GM18498 (cell line): ENCODE measurements around the gene ADGRD2.
A peak's percentile ranks its signal among the peaks of the same experiment; 100 is the strongest.

Source experiments
- ATAC-seq: cut with Tn5 transposase; IDR thresholded peaks from one replicate; pipeline ENCODE4 v1.9.1; 2021; ENCODE audit warnings: mild to moderate bottlenecking, moderate library complexity; ENCODE audit not compliant: unreplicated experiment

Gene ADGRD2

DNA sequence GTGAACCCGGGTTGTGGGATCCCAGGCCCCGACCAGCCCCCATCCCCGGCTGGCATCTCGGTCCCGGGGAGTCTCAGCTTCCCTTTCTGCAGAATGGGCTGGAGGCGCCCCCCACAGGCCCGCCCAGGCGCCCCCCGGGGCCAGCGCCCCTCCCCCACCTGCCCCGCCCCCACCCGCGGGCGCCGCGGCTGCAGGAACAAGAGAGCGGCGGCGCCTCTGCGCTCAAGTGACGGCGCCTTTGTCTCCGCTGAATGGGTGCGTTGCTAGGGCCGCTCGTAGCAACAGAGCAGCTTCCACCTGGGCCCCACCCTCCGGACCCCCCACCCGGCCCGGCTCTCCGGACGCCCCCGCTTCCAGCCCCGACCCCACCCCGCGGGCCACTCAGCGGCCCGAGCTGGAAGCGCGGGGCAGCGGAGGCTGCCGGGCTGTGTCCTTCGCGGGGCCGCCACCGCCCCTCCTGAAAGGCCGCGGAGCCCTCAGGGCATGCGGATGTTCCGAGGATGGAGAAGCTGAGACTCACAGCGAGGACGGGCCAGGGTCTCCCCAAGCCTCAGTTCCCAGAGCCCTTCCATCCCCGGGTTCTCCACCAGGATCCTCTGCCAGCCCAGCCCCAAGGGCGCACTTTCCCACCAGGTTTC is 27.5 kb downstream of the ADGRD2 start:
- no peak for ATAC-seq

GRCh38 chr9:124478354-124478753 is 28.1 kb downstream of the ADGRD2 start:
- ATAC-seq, result no peak

GRCh38 chr9:124479371-124479770 is 29.1 kb downstream of the ADGRD2 start:
- no peak for ATAC-seq

DNA sequence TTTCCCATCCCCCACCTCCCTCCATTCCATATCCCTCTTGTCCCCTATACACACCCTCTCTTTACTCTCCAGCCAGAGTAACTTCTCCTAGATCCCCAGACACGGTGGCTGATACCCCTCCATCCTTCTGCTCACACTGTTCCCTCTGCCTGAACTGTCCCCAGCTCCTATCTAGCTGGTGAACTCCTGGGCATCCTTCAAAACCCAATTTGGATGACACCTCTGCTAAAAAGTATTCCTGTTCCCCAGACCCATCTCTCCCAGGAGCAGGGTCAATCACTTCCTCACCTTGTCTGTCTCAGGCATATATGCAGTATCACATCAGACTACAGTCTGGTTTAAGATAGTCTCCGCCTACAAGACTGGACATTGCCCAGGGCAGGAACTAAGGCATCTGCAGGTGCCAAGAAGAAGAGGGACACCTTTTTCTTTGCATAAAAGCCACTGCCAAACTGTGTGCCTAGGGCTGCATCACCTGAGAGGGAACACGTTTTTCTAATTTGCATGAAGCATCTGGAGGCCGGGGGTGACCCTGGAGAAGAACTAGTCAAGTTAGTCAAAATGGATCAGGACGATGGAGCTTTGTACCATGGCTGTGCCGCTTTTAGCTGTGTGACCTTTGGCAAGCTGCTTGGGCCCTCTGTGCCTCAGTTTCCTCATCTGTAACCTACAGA is 29.8 kb downstream of the ADGRD2 start:
- no peak for ATAC-seq

- no peak for ATAC-seq
Observed at GRCh38 chr9:124480621-124480981, 30.4 kb downstream of the ADGRD2 start.

- ATAC-seq, result no peak
Observed at GRCh38 chr9:124481115-124481514, 30.9 kb downstream of the ADGRD2 start.

DNA sequence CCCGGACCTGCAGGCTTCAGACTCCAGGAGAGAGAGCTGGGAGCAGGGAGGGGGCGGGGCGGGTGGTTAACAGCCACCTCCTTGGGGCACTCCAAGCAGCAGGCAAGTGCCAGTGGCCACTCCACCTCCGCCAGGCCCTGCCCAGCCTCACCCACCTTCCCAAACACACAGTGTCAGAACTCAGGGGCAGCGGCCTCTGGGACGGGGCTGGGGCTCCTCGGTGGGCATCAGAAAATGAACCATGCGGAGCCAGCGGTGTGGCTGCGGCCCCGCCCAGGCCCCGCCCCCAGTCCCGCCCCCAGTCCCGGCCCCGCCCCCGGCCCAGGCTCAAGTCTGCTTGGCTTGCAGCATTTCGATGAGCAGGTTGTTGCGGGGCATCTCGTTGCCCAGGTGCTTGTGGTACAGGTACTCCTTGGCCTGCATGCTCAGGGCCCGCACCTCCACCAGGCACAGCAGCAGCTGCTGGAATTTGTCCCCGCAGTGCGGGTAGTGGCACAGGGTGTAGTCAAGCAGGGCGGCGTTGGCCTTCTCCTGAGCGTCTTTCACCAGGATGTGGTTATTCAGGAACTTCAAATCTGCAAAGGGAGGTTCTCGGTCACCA is 32.3 kb downstream of the ADGRD2 start:
- ATAC-seq, result no peak

DNA sequence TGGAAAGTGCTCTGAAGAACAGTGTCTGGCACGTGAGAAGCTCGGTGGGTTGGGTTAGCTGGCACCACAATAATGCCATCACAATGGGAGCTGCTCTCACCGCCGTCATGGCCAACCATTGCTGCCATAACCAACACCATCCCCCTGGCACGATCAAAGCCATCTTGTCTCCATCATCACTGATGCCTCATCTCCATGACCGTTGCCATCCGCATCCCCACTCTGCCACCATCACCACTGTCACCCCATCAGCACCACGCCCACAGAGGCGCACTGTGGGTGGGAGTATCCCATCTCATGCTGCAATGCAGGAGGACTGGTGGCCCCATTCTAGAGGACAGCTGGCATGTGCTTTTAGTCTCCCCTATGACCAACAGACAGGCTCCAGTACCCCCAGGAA is 33.2 kb downstream of the ADGRD2 start:
- no peak for ATAC-seq

DNA sequence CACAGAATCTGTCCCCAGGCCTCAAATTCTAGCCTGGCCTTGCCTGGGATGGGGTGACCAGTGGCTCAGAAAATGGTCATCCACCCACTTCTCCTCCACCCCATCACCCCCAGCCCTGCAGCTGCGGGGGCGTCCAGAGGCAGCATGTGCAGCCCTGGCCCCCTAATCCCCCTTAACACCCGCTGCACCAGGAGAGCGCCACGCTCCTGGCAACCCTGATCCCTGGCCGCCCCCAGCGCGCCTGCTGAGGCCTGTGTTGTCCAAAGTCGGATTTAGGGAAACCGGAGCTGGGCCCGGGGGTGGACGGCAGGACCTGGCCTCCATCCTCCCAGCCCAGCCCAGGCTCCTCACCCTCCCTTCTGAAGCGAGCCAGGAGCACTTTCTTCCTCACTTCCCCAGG is 35.0 kb downstream of the ADGRD2 start:
- ATAC-seq, result no peak

DNA sequence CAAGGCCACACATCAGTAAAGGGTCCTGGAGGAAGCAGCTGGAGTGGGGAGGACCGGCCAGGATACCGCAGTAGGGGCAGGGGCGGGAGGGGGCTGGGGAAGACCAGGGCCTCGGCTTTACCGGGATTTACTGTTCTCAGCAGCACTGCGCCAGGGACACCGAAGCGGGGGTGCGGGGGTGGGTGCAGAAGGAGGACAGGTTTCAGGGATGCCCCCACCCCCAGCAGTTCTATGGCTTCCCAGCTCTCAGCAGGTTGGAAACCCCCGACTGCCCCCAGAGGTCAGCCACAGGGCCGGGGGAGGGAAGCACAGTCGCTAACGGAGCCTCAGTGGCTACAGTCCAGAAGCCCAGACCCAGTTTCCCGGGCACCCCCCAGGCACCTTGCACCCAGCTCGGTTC is 35.7 kb downstream of the ADGRD2 start:
- no peak for ATAC-seq

- no peak for ATAC-seq
Observed at GRCh38 chr9:124486778-124487259, 36.6 kb downstream of the ADGRD2 start.

- no peak for ATAC-seq
Observed at GRCh38 chr9:124487260-124488182, 37.3 kb downstream of the ADGRD2 start.

- ATAC-seq, result no peak
Observed at GRCh38 chr9:124488641-124489210, 38.5 kb downstream of the ADGRD2 start.

DNA sequence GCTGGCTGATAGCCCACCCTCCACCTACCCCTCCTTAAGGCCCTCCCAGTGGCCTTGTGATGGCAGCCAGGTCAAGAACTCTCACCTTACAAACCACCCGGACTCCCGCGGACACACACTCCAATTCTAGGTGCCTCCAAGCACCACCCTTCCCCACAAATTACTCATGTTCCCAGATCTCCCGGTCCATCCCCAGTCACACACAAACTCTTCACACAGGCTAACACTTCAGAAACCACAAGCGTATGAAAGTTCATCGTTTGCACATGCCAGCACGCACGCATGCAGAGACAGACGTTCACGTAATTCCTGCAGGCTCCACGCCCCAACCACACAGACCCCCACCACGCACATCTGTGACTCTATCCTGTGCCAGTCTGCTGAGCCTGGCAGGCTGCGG is 39.0 kb downstream of the ADGRD2 start:
- ATAC-seq, result no peak

GRCh38 chr9:124490004-124490403 is 39.8 kb downstream of the ADGRD2 start:
- no peak for ATAC-seq

GRCh38 chr9:124491049-124491975 is 41.1 kb downstream of the ADGRD2 start:
- no peak for ATAC-seq

- no peak for ATAC-seq
Observed at GRCh38 chr9:124492818-124493217, 42.6 kb downstream of the ADGRD2 start.

- no peak for ATAC-seq
Observed at GRCh38 chr9:124493218-124493617, 43.0 kb downstream of the ADGRD2 start.

DNA sequence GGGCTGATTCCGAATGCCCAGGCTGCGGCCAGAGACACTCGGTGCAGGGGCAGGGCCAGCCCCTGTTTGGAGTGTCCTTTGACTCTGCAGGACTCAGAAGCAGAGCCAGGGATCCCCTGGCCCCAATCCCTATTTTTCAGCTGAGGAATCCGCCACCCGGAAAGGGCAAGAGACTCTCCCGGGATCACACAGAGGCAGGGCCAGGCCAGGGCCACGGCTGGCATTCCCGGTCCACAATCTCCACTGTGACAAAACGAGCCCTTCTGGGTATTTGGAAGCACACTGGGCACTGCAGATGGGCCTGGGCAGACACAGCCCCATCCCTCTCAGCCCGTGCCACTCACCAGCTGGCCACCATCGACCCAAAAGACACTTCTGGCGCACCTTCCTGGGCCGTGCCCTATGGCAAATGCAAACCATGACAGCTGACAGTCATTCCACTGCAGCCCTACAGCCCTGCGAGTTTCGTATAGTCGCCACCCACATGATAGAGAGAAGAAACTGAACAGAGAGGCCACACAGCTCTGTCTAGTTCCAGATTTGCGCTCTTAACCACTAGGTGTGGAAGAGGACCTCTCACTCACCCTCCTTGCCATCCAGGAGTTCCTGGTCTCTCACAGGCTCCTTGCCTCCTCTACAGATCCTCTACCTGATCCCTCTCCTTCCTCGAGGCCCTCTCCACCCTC is 43.7 kb downstream of the ADGRD2 start:
- ATAC-seq, result peak; percentile 72
